GM19351 (cell line): ENCODE results near the gene DPH3.
A peak's percentile ranks its signal among the peaks of the same experiment; 100 is the strongest.

ENCODE experiments used
- ATAC-seq: cut with Tn5 transposase; IDR thresholded peaks from one replicate; pipeline ENCODE4 v1.9.1; 2021; ENCODE audit warnings: mild to moderate bottlenecking, moderate library complexity; ENCODE audit not compliant: unreplicated experiment

DPH3 gene

DNA sequence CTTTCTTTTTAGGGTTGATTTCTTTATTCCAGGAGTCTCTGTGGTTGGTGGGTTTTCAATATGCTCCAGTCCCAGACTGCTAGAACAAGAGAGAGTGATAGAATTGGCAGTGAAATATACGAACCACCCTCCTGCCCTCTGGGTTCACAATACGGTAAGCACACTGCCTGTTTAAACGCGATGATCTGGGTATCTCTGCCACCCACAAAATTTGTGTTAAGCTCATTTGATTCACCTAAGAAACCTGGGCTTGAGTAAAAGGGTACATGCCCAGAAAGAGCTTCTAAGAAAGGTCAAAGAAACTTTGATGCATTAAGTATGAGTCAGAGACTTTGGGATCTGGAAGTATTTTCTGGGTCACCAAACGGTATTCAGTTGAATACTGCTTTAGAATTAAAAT is 30.1 kb upstream of the DPH3 start:
- no peak for ATAC-seq

DNA sequence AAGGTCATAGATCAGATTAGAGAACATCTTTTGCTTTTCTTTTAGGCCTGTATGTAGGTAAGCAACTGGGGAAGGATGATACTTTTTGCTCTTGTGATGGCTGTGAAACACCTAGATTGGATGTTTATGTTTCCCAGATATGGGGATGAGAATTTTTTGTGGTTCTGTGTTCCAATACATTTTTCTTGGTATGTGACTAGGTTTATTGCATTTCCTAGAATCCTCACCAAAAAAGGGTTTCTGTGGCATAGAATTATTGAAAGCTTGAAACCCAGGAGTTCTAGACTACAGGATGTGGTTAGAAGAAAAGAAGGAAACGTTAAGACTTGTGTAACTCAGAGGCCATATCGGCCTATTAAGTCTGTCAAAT is 26.1 kb upstream of the DPH3 start:
- no peak for ATAC-seq

DNA sequence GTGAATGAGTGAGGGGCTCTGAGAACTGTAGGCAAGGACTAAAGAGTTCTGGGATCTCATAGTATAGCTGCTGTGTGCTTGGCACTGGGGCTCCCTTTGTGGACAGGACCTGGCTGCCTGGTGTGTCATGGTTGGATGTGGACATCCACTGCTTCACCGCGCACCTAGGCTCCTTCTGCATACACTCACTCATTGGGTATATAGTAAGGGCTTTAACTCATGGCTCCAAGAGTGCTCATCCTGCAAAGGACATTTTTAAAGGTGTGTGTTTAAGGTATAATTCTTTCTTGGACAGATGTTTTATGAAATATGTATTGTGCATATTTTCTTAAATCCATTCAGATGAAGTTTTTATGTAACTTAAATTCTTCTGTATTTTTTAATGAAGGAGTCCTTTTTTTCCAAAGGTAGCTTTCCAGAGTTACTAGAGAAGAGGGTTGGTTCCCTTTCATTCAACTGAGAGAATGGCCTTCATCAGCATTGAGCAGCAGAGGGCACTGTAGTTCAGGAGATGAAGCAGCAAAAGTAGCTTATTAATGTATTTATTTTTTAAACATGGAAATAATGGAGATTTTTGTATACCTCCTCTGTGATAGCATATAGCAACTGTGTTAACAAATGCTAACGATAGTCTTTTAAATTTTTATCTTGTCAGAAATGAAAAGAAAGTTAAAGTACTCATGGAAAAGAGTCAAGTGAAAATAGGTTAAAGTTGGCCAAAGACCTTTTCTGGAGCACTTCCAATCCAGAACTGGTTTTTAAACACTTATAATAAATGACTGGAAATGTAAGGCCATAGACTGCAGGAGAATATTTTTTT is 25.5 kb upstream of the DPH3 start:
- ATAC-seq, result no peak

DNA sequence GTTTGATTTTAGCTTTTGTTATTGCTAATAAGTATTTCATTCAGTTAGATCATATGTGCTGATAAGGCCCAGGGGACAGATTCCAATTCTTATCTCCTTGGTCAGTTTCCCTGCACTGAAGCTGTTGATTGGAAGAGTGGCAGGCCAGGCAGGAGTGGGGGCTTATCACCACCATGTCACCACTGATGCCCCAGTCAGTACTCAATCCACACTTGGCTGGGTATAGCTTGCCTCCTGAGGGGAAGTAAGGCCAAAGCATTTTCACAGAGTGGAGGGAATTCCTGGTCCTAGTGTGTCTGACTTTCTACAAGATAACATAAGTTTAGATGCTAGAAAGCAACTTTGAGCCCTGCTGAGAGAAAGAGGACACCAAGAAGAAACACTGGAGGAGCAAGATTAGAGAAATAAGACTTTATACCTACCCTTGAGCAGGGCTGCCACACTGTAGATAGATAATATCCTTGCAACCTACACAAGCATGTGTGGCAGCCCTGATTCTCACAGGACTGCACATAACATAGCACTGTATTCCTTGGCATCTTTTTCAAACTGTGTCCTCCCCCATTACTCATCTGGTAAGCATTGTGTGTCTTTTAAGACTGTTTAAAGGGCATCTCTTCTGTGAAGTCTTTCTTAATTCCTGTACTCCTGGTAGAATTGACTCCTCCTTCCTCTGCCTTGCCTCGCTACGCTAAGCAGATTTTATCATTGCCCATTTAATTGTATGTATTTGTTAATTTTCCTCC is 24.6 kb upstream of the DPH3 start:
- ATAC-seq, result no peak

DNA sequence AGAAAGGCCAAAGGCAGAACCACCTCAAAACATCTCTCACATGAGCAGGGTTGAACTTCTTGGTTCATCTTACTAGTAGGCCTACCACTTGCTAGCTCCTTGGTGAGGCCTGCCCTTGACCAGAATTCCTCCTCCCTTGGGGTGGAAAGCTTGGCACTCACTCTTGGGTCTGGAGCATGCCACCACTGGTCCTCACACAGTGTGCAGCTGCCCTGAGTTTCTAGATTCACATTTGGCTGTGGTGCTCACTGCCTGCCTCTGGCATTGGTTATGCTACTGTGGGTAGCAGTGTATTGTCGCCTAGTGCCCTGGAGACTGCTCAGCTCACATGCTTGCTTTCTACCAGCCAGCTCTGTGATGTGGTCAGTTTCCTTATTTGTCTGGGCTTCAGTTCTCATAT is 23.9 kb upstream of the DPH3 start:
- no peak for ATAC-seq

DNA sequence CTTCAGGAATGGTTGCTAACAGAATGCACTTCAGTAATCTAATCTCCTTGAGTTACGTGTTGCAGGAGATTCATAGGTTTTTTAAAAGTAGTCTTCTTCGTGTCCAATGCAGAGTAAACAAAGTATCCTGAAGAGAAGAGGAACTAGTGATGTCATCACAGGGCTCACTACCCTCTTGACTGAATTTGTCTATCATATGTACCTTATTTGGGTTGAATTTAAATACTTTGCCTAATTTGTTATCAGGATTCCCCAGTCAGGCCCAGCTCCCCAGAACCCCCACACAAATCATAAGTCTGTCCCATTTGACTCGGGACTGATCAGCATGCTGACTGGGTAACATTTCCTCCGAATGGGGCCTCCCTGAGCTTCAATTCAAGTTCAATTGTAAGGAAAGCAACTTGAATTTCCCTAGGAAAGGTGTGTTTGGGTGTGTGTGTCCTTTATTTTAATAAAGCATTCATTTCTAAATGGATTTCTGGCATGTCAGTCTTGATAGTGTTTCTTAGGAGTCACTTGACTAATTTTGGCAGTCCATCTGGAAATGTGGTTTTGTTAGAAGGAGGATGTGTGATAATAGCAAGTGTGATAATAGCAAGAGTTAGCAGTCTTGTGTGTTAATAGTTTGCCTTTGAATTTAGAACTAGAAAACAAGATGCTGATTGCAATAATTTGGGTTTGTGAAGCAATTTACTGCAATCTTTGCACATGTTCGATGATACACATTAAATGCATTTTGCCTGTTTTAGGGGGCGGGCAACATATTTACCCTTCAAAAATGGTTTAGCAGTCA is 22.2 kb upstream of the DPH3 start:
- no peak for ATAC-seq

DNA sequence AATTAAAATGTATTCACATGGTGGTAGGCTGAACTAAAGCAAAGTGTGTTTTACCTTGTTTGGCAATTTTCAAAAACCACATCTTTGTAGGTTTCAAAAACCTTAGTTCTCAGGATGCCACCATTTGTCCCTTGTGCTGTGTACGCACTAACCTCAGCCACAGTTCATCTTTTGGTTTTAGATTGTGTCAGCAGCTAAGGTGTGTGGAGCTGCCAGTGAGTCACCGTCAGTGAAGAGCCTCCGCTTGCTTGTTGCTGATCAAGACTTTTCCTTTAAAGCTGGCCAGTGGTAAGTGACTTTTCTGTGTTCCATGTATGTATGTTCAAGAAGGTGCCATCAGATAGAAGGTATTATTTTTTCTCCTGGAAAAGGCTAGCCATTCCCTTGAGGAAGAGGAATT is 21.4 kb upstream of the DPH3 start:
- peak; percentile 91 for ATAC-seq

DNA sequence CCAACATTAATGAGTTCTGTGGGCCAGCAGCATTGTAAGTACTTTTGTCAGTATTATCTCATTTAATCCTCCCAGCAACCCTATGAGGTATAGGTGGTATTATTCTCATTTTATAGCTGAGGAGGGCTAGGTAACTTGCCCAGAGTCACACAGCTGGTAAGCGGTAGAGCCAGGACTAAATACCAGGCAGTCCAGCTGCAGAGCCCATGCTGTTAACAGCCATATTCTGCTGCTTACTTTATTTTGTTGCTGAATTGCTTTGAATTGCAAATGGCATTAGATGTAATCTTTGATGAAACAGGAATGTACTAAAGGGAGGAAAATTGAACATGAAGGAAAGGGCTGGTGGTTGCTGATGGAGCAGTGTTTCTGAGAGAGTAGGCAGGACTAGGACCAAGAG is 19.9 kb upstream of the DPH3 start:
- no peak for ATAC-seq

DNA sequence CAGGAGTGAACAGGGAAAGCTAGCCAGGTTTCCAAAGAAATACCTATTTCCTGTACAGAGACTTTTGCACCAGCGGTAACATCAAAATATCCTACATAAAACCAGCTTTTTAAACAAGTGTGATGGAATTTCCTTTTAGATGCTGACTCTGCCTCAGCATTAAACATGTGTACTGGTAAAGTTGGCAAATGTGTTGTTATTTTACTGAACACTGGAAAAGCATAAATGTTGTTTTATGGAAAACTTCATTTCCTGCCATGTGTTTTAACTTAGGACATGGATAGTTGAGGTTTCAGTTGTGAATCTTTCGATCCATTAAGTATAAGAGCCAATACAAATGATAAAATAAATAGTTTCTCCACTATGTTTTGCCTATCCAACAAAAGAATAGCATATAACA is 15.9 kb upstream of the DPH3 start:
- ATAC-seq, result no peak

DNA sequence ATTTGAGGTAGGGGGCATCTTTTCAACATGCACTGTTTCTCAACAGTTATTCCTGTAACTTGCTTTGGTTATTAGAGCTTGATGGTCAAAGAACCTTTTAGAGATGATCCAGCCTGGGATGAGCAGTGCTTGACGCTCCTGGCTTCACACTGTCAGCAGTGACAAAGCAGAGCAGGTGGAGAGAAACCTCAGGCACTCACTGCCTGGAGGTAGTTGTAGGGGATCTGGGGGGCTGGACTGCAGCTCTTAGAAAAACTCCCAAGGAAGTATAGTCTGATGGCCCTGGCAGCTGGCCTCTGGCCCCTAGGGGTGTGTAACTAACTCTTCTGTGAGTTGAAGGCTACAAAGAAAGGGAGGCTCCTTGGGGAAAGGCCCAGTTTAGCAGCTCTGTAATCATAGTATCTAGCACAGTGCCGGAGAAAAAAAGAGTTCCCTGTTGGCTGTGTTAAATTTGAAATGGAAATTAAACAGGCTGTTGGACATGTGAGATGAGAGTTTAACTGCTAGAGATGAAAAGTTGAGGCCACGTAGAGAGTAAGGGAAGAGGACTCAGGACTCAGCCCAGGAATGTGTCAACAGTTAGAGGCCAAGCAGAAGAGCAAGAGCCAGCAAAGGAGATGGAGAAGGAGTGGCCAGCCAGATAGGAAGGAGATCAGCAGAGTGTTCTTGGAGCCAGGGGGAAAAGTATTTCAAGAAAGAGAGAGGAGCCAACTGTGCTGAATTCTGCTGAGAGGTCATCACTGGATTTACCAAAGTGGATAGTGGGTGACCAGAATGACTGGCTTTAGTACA is 14.5 kb upstream of the DPH3 start:
- no peak for ATAC-seq

DNA sequence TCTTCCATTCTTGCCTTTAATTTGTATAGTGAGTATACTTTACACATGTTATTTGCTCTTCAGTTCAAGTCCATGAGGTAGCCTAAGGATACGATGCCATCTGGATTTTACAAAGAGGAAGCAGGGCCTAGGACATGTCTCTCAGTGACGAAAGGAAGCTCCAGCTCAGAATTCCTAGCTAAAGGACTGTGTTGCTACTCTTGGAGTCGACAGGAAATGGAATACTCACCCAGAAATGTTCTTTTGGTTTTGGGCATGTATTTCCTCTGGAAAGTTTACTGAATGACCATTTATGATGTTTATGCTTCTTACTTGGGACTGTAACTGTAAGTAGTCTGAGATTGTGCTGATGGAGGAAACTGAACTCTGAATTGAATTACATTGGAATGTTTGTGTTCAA is 12.7 kb upstream of the DPH3 start:
- ATAC-seq, result no peak

DNA sequence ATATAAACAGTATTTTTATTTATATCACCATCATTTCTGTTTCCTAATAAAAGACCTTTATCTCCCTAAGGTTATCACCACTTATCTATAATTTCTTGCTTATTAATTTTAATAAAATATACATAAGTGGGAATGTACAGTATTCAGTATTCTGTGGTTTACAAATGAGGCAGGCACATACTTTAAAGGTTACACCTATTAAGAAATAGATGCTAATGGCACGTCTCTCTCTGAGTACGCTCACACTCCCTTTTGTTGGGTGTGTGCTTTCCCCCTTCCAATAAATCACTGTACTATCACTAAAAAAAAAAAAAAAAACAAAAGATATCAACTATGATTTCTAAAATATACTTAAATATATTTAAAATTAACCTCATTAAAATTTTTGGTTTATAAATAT is 9.1 kb upstream of the DPH3 start:
- ATAC-seq, result no peak

DNA sequence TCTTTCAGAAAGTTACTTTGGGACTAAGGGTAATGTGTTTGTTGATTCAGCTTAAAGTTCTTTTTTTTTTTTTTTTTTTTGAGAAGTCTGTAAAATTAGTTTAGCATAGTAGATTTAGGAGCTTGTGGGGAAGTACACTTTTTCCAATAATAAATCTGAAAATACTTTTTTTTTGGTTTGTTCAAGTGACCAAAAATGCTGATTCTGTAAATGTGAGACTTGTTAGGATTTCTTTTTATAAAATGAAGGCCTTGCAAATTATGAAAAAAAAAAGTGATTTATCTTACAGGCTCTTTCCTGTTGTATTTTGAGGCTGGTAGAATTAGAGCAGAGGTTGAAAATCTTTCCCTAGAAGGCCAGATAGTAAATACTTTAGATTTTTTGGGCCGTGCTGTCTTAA is 7.8 kb upstream of the DPH3 start:
- ATAC-seq, result no peak

DNA sequence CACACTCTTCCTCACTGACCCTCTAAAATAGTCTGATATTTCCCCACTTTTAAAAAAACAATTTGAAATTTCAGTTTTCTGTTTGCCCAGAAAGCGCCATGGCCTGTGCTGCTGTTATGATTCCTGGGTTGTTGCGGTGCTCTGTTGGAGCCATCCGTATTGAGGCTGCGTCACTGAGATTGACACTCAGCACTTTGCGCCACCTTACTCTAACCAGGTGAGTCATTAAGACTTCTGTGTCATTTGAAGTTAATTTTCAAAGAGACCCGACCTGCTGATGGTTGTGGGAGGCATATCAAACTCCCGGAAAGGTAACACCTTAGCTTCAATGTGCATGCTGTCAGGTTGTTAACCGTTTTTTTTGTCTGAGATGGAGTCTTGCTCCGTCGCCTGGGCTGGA is 6.1 kb upstream of the DPH3 start:
- no peak for ATAC-seq

DNA sequence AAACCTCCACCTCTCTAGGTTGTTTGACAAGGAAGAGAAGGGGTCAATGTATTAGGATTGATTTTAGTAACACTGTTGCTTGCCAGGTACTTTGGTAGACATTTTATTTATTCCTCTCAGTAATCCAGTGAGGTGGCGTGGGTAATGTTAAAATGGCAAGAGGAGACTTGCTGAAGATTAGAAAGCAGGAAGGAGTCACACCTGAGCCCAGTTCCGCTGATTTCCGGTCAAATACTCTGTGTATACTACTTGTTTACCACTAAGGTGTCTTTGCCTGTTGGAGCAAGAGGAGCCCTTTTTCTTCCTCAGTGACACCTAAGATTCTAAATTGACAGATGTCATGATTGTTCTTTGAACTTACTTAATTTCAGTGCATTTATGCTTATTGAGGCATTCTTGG is 2.0 kb upstream of the DPH3 start:
- ATAC-seq, result no peak

DNA sequence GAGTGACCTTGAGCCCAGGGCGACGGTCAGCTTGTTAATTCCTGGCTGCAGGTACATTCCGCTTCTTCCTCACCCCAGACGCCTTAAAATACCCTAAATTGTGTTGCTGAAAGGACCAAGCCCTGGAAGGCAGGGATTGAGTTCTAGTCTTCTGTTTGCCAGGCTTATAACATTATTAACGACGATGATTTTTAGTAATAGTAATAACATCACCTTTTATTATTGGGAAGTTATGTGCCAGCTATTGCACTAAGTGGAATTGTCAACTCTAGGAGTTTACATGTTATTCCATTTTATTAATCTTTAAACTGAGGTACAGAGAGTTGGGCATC is 678 bp upstream of the DPH3 start:
- ATAC-seq, result no peak

DNA sequence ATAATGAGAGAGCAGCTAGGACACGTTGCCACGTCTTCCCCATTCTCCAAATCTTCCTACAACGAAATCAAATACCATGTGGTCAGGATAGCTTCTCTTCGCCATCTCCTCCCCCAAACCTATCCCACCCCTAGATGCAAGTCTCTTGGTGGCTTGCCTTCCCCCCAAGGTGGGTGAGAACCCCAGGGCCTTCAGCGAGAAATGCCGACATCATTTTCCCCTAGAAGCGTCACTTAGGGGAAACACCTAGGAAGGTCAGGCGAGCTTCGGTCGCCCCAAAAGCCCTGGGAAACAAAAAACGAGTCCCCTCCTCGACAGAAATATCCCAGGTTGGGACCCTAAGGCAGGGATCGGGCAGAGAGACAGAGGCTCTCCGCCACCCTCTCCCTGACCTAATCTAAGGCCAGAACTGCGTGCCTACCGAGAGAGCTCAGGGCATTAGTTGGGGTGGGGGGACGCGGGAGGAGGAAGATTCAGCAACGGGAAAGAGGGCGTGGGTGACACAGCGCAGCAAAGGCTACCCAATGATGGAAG is 502 bp downstream of the DPH3 start:
- peak; percentile 1 for ATAC-seq

DNA sequence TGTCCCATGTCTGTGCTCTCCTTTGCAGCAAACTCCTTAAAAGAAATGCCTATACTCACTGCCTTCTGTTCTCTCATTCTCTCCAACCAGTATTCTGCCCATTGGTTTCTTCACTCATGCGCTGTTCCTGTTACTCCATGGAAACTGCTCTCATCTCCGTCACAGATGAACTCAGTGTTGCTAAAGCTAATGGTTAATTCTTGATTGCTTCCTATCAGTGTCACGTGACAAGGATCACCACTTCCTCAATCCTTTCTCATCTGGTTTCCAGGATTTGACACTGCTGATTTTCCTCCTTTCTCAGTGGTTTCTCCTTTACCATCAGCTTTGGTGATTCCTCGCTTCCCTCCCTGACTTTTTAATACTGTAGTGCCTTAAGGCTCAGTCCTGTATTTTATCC is 2.6 kb downstream of the DPH3 start:
- ATAC-seq, result no peak

DNA sequence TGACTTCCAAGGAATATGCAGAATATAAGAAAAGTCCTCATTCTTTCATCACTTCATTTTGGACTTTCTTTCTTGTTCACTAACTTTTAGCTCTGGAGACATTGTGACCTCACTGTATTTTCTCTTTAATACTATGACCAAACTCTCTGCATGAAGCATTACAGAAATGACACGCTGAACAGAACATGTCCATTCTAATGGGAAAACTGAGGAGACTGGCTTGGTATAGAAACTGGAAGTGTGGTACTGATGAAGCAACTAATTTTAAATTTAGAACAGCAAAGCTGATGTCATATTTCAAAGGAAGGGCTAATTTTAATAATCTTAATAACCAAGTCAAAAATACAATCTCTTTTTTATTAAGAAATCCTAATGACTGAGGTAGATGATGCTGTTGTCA is 4.7 kb downstream of the DPH3 start:
- ATAC-seq, result no peak

DNA sequence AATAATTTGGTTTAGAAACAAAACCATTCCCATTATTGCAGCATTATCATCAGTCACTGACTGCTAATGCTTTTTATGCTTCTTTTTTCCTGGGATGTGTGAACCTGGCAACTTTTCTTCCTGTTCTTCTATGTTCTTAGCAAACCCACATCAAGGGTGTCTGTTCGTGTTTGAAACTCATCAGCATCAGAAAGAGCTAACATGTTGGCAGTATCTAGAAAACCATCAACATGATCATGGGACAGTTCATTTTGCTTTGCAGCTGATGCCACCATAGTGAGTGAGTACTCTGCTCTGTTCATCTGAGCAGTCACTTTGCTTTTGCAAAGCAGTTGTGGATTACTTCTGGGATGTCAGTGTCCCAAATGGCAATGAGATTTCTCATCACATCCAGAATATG is 5.9 kb downstream of the DPH3 start:
- ATAC-seq, result no peak

DNA sequence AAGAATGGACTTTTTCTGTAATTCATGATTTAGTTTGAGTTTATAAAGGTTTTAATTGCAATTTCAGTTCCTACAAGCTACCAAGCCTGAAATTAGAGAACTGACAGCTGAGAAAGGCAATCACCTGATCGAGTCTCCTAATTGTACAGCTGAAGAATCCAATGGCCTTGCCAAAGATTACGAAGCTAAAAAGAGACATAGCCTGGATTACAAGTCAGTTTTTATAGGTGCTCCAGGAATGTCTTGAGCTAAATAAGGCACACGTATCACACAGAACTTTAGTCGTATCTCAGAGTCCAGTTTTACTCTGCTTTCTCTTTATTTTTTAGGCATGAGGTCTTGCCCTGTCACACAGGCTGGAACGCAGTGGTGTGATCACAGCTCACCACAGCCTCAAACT is 6.6 kb downstream of the DPH3 start:
- ATAC-seq, result no peak
